Measurements from ENCODE around the gene D2HGDH.

DNA sequence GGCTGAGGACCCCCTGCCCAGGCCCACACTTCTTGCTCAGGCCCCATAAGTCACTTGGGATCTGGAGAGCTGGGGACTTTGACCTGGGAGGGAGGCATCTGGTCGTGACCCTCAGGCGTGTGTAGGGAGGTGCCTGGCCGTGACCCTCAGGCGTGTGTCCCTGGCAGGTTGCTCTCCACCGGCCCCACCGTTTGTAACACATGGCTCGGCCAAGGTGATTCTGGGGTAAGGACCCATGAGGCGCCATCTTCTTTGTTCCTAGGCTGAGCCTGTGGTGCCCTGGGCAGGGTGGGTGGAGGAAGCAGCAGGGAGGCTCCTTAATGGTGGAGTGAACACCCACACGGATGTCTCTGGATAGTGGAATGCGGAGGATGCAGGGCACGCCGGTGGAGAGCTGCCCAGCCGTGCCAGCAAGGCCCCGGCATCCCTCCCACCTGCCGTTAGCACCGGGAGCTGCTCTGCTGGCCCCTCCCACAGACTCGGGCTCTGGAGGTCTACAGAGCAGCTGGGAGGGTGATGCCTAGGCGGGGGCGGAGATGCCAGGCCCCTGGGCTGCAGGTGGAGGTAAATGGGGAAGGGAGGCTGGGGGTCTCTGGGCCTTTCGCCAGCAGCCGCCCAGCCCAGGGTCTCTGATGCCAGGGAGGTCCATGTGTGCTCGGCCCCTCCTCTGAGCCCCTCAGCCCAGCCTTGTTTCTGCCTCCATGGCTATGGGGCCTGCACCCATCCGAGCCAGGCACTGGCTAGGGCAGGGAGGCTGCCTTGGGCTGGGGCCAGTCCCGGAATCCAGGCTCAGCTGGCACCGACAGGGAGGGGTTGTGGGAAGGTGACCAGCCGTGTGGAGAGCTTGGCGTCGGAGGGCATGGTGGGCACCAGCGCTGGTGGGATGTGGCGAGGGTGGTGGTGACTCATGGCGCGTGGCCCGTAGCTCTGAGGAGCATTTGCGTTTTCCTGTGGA is 41.1 kb downstream of the D2HGDH start:
- TF ChIP-seq CTCF (IDR thresholded peaks at IDR 0.05 in 8 of 11, conservative IDR thresholded peaks at IDR 0.05 in 3 of 11) (no peak), POLR2AphosphoS5 (IDR thresholded peaks at IDR 0.05) (no peak)

Measured in spleen (tissue), 7 donors.